Activated T-helper 1 cell treated with anti-CD3 and anti-CD28 coated beads, Interleukin-12 subunit alpha, Interleukin-12 subunit beta, Interleukin-2, Interleukin-4 antibody, amounts not matched to agents 30 ng/mL and 10 ng/mL and 1 ng/mL, durations not matched to agents 14 hours and 24 hours and 36 hours (primary cell): ENCODE measurements around the gene DDX1. TPM values are rescaled to one million over a fixed set of nuclear protein-coding genes. Genes with fewer than 3 reads are reported as not detected.

Source experiments
- DNase-seq: peaks from one replicate; pipeline ENCODE4 v3.0.0; 2021; ENCODE audit warnings: low spot score
- H3K27ac Mint-ChIP-seq: one replicate; pipeline ENCODE4 v1.8.0; 2021; ENCODE audit warnings: mild to moderate bottlenecking, mixed read lengths
- H3K27me3 Mint-ChIP-seq: one replicate; pipeline ENCODE4 v1.8.0; 2022; ENCODE audit warnings: mild to moderate bottlenecking, moderate library complexity, mixed read lengths; ENCODE audit not compliant: insufficient read depth
- H3K36me3 Mint-ChIP-seq: one replicate; pipeline ENCODE4 v1.8.0; 2021; ENCODE audit warnings: low read depth, mixed read lengths
- H3K4me1 Mint-ChIP-seq: one replicate; pipeline ENCODE4 v1.8.0; 2021; ENCODE audit warnings: low read depth, mixed read lengths
- H3K4me3 Mint-ChIP-seq: one replicate; pipeline ENCODE4 v1.8.0; 2021; ENCODE audit warnings: mild to moderate bottlenecking, moderate library complexity, mixed read lengths
- H3K9me3 Mint-ChIP-seq: one replicate; pipeline ENCODE4 v1.8.0; 2021; ENCODE audit warnings: mixed read lengths
- intact Hi-C: fragments of 100-400 bp; cut with micrococcal nuclease; formaldehyde crosslinking; loops from one replicate; pipeline ENCODE4 v1.15.1; 2024
- total RNA-seq: library from RNA; stranded (reverse); gene quantifications from 2 replicates; pipeline ENCODE4 v1.2.3, GENCODE V29; 2022

Gene DDX1
- total RNA-seq, 1 donor from 2014 or later: 104 TPM

- peak overlapping the region; percentile 36 for H3K27ac Mint-ChIP-seq
- H3K36me3 Mint-ChIP-seq: peaks cover 13% of the 10 kb centered on the region
- no peaks in the 10 kb centered on the region for H3K27me3 Mint-ChIP-seq
- intact Hi-C loops: no loop called here
- no peak for DNase-seq
- no peak overlapping the region for H3K4me3 Mint-ChIP-seq
- H3K4me1 Mint-ChIP-seq: no peaks in the 10 kb centered on the region
- H3K9me3 Mint-ChIP-seq: peaks cover 8% of the 10 kb centered on the region
Measured at GRCh38 chr2:15645300-15645699, 53.6 kb downstream of the DDX1 start.

DNA sequence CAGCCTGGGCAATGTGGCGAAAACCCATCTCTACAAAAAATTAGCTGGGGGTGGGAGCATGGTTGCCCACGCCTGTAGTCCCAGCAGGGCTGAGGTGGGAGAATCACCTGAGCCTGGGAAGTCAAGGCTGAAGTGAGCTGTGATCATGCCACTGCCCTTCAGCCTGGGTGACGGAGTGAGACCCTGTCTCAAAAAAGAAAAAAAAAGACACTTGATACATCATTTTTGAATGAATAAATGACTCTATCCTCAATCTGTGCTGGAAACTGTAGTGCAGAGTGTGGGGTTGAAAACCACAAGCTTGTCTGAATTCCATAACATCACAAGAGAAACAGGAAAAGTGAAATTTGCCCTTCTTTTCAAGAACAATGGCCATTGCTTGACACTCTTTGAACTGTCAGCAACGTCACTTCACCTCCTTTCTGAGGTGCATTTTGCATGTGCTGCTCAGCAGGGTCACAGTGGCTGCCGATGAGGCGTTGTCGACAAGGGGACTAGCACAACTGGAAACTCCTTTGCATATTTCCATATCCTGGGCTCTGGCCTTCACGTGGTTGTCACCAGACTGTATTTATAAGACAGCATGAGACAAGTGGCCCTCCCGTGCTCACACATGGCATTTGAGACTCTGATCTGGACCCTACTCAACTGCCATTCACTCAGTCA lies 54.2 kb downstream of the DDX1 start:
- Mint-ChIP-seq H3K4me1 (no peaks in the 10 kb centered on the region), H3K36me3 (peaks cover 9% of the 10 kb centered on the region), H3K27me3 (no peaks in the 10 kb centered on the region), H3K4me3 (no peak overlapping the region), H3K9me3 (peaks cover 8% of the 10 kb centered on the region), H3K27ac (no peak overlapping the region)
- DNase-seq: no peak
- intact Hi-C loops: no loop called here

DNA sequence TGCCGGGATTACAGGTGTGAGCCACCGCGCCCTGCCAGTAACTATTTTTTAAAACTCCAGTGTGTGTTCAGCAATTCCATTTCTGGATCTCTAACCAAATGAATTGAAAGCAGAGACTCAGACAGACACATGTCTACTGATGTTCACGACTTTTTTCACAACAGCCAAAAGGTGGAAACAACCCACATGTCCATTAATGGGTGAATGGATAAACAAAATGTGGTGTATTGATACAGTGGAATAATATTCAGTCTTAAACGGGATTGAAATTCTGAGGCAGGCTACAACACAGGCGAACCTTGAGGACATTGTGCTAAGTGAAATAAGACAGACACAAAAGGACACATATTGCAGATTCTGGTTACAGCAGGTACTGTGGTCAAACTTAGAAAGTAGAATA lies 55.0 kb downstream of the DDX1 start:
- Mint-ChIP-seq H3K4me3 (no peak overlapping the region), H3K36me3 (peaks cover 2% of the 10 kb centered on the region), H3K4me1 (no peaks in the 10 kb centered on the region), H3K9me3 (peaks cover under 1% of the 10 kb centered on the region), H3K27me3 (peaks cover 2% of the 10 kb centered on the region), H3K27ac (no peak overlapping the region)
- intact Hi-C loops: no loop called here
- DNase-seq: no peak

GRCh38 chr2:15647622-15648590 lies 56.2 kb downstream of the DDX1 start:
- no peaks in the 10 kb centered on the region for H3K9me3 Mint-ChIP-seq
- H3K4me1 Mint-ChIP-seq: no peaks in the 10 kb centered on the region
- H3K27me3 Mint-ChIP-seq: peaks cover 2% of the 10 kb centered on the region
- H3K27ac Mint-ChIP-seq: no peak overlapping the region
- no peak overlapping the region for H3K4me3 Mint-ChIP-seq
- intact Hi-C loops: no loop called here
- no peaks in the 10 kb centered on the region for H3K36me3 Mint-ChIP-seq
- DNase-seq: no peak

DNA sequence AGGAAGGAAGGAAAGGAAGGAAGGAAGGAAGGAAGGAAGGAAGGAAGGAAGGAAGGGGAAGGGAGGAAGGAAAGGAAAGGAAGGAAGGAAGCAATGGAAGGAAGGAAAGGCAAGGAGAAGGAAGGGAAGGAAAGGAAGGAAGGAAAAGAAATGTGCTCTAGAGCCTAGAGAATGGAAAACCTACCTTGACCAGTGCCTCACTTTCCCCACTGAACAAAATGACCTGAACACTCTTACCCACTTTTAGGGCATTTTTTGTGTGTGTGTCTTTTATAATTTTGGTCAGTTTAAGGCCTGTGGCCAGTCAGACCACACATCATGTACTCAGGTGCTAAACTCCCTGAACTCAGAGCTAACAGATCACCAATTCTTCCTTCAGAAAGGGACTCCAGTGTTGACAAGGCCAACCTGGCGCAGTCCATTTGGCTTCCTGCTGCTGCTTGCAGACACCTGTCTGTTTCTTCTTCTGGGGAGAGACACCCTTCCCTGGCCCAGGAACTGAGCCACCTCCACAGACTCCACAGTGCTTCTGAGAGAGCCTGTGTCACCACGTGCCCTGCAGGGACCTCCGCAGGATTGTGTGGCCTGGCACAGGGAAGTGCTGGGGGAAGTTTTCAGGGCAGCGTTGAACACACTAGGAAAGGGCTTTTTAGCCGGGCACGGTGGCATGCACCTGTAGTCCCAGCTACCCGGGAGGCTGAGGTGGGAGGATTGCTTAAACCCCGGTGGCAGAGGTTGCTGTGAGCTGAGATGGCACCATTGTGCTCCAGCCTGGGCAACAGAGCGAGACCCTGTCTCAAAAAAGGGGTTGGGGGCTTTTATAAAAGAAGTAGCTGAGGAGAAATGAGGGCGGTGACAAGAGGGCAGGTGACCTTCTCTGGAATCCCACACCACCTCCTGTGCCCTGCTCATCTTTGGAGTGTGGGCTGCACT lies 57.2 kb downstream of the DDX1 start:
- Mint-ChIP-seq H3K4me3 (no peak overlapping the region), H3K36me3 (no peaks in the 10 kb centered on the region), H3K27ac (no peak overlapping the region), H3K4me1 (no peaks in the 10 kb centered on the region), H3K27me3 (peaks cover 2% of the 10 kb centered on the region), H3K9me3 (no peaks in the 10 kb centered on the region)
- intact Hi-C loops: no loop called here
- DNase-seq: no peak

DNA sequence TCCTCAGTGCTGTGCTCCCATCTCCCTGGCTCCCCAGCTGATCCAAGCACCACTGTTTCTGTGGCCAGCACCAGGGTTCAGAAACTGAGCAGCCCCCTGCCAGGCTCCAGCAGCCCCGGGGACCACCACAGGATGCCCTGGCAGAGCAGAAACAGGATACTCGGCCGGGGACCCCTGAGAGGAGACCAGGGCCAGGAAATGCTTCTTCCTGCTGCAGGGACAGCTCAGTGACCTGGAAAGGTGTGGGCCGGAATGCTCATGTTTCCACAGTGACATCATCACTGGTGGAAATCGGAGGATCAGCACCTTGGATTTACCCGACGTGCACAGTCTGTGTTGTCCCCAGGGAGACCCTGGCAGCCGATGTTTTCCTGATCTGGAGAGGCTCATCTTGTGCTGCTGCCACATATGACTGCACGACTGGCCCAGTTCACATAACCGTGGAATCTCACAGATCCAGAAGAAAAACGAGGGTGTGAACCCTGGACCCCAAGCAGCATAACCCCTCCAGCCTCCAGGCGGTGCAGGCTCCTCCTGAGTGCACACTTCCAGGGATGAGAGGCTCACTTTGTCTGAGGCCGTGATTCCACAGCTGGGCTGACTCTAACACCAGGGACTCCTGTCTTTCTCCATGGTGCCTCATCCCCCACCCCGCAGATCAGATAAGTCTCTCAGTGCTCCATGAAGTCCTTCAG lies 58.0 kb downstream of the DDX1 start:
- intact Hi-C loops: no loop called here
- Mint-ChIP-seq H3K4me3 (no peak overlapping the region), H3K27me3 (peaks cover 2% of the 10 kb centered on the region), H3K36me3 (no peaks in the 10 kb centered on the region), H3K9me3 (no peaks in the 10 kb centered on the region), H3K4me1 (no peaks in the 10 kb centered on the region), H3K27ac (no peak overlapping the region)
- no peak for DNase-seq

GRCh38 chr2:15650616-15651366 lies 59.1 kb downstream of the DDX1 start:
- H3K27me3 Mint-ChIP-seq: peaks cover 2% of the 10 kb centered on the region

GRCh38 chr2:15651367-15651727 lies 59.7 kb downstream of the DDX1 start:
- H3K9me3 Mint-ChIP-seq: no peaks in the 10 kb centered on the region
- no peak for DNase-seq
- no peak overlapping the region for H3K27ac Mint-ChIP-seq
- H3K27me3 Mint-ChIP-seq: peaks cover 2% of the 10 kb centered on the region
- H3K4me1 Mint-ChIP-seq: no peaks in the 10 kb centered on the region
- no peaks in the 10 kb centered on the region for H3K36me3 Mint-ChIP-seq
- no peak overlapping the region for H3K4me3 Mint-ChIP-seq
- intact Hi-C loops: no loop called here

More at GRCh38 chr2:15650616-15651366, 59.1 kb downstream of the DDX1 start:
- DNase-seq: no peak
- no peaks in the 10 kb centered on the region for H3K9me3 Mint-ChIP-seq
- intact Hi-C loops: no loop called here
- H3K36me3 Mint-ChIP-seq: no peaks in the 10 kb centered on the region
- no peaks in the 10 kb centered on the region for H3K4me1 Mint-ChIP-seq
- no peak overlapping the region for H3K27ac Mint-ChIP-seq
- no peak overlapping the region for H3K4me3 Mint-ChIP-seq

GRCh38 chr2:15652252-15652651 lies 60.6 kb downstream of the DDX1 start:
- H3K9me3 Mint-ChIP-seq: no peaks in the 10 kb centered on the region
- peaks cover 2% of the 10 kb centered on the region for H3K27me3 Mint-ChIP-seq
- H3K4me1 Mint-ChIP-seq: no peaks in the 10 kb centered on the region
- H3K36me3 Mint-ChIP-seq: no peaks in the 10 kb centered on the region
- intact Hi-C loops: no loop called here
- no peak for DNase-seq
- no peak overlapping the region for H3K27ac Mint-ChIP-seq
- no peak overlapping the region for H3K4me3 Mint-ChIP-seq

DNA sequence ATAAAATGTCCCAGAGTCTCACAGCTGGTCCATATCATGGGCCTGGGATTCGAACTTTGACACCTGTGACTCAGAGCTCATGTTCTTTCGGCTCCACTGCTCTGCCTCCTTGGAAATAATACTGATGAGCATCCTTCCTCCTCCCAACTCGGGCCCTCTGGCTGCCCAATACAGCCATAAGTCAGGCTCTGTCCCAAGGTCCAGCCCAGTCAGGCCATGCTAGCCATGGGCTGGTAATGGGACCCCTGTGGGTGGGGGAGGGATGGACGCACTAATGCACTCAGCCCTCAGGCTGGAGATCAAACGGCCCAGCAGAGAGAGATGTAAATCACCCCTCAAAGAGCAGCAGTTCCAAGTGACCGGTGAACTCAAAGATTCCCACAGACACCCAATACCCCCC lies 61.1 kb downstream of the DDX1 start:
- H3K27me3 Mint-ChIP-seq: peaks cover 2% of the 10 kb centered on the region
- DNase-seq: no peak
- intact Hi-C loops: no loop called here
- H3K9me3 Mint-ChIP-seq: no peaks in the 10 kb centered on the region
- no peak overlapping the region for H3K4me3 Mint-ChIP-seq
- no peaks in the 10 kb centered on the region for H3K36me3 Mint-ChIP-seq
- H3K4me1 Mint-ChIP-seq: no peaks in the 10 kb centered on the region
- H3K27ac Mint-ChIP-seq: no peak overlapping the region

- no peaks in the 10 kb centered on the region for H3K4me1 Mint-ChIP-seq
- peaks cover 4% of the 10 kb centered on the region for H3K27me3 Mint-ChIP-seq
- H3K27ac Mint-ChIP-seq: no peak overlapping the region
- DNase-seq: no peak
- intact Hi-C loops: no loop called here
- H3K4me3 Mint-ChIP-seq: no peak overlapping the region
- no peaks in the 10 kb centered on the region for H3K9me3 Mint-ChIP-seq
- no peaks in the 10 kb centered on the region for H3K36me3 Mint-ChIP-seq
Measured at GRCh38 chr2:15653806-15654726, 62.4 kb downstream of the DDX1 start.
